CD4-positive, alpha-beta T cell (primary cell): ENCODE measurements around the gene NUDT7. TPM values are rescaled to one million over a fixed set of nuclear protein-coding genes. Genes with fewer than 3 reads are reported as not detected.

Source experiments
- ATAC-seq: fragments of 200-7000 bp; cut with Tn5 transposase; one replicate; pipeline ENCODE4 v1.10.0; 2022; ENCODE audit warnings: mild to moderate bottlenecking; ENCODE audit not compliant: poor library complexity
- CTCF ChIA-PET: fragments of 350-600 bp; sonication (Branson Sonifier 250); formaldehyde crosslinking; loops from one replicate; lab custom pipeline; 2021; ENCODE audit warnings: antibody characterized with exemption, inconsistent platforms; lab: Charles Lee
- POLR2A ChIA-PET: fragments of 350-600 bp; sonication (Branson Sonifier 250); formaldehyde crosslinking; loops from one replicate; lab custom pipeline; 2021; ENCODE audit warnings: antibody characterized with exemption, inconsistent platforms; lab: Charles Lee
- DNase-seq, 14 experiments: peaks; one replicate each; pipeline ENCODE4 v3.0.0-alpha.2; 2013 to 2020; ENCODE audit warnings: mixed read lengths in 2 of 14
- H3K27ac ChIP-seq, 2 donors: one replicate each; pipeline versions ENCODE4 v1.5.1 to v1.7.0; 2013; ENCODE audit warnings: low read length in 2 of 2, low read depth in 1 of 2, mild to moderate bottlenecking in 1 of 2
- H3K27me3 ChIP-seq, 2 experiments: 1 replicate in 1 of 2; 2 replicates in 1 of 2; pipeline versions ENCODE4 v1.6.1 to v1.7.0; 2013; ENCODE audit warnings: low read length in 2 of 2, control low read depth in 1 of 2, mild to moderate bottlenecking in 1 of 2, moderate library complexity in 1 of 2; ENCODE audit not compliant: insufficient read depth in 2 of 2, control insufficient read depth in 1 of 2
- H3K36me3 ChIP-seq: one replicate; pipeline ENCODE4 v1.6.1; 2013; ENCODE audit warnings: low read length, control low read depth; ENCODE audit not compliant: insufficient read depth
- H3K4me1 ChIP-seq: one replicate; pipeline ENCODE4 v1.6.1; 2013; ENCODE audit warnings: low read length, control low read depth; ENCODE audit not compliant: insufficient read depth
- H3K4me3 ChIP-seq: one replicate; pipeline ENCODE4 v1.5.1; 2013; ENCODE audit warnings: mild to moderate bottlenecking, low read length, moderate library complexity
- H3K9me3 ChIP-seq, 2 experiments: 1 replicate in 1 of 2; 2 replicates in 1 of 2; pipeline versions ENCODE4 v1.6.1 to v1.7.0; 2013; ENCODE audit warnings: low read length in 2 of 2, mild to moderate bottlenecking in 2 of 2, control low read depth in 1 of 2, moderate library complexity in 1 of 2; ENCODE audit not compliant: control insufficient read depth in 1 of 2, insufficient read depth in 1 of 2
- H3K27ac Mint-ChIP-seq: one replicate; pipeline ENCODE4 v1.8.0; 2020; ENCODE audit warnings: mixed read lengths
- H3K27me3 Mint-ChIP-seq: one replicate; pipeline ENCODE4 v1.8.0; 2021; ENCODE audit warnings: mixed read lengths
- H3K36me3 Mint-ChIP-seq: one replicate; pipeline ENCODE4 v1.8.0; 2021; ENCODE audit warnings: low read depth, mixed read lengths
- H3K4me1 Mint-ChIP-seq: one replicate; pipeline ENCODE4 v1.8.0; 2021; ENCODE audit warnings: low read depth, mixed read lengths
- H3K4me3 Mint-ChIP-seq: one replicate; pipeline ENCODE4 v1.8.0; 2020; ENCODE audit warnings: mild to moderate bottlenecking, mixed read lengths
- H3K9me3 Mint-ChIP-seq: one replicate; pipeline ENCODE4 v1.8.0; 2020; ENCODE audit warnings: mixed read lengths
- intact Hi-C, 2 experiments: fragments of 100-400 bp; cut with DNase I in 1 of 2; cut with micrococcal nuclease in 1 of 2; formaldehyde crosslinking; loops; one replicate each; pipeline versions ENCODE4 v1.15.1 to v1.9.0; 2023 to 2025; cut with DNase I, micrococcal nuclease
- total RNA-seq, 174 experiments: library from RNA in 2 of 174; stranded (reverse) in 2 of 174; gene quantifications; one replicate each; pipeline ENCODE4 v1.2.3 and lab custom pipeline; 2021 to 2026
- TF ChIP-seq, protein P1 (sequence below): fragments of 200-600 bp; IDR thresholded peaks from one replicate; pipeline ENCODE4 v1.8.0; 2022; ENCODE audit warnings: antibody characterized with exemption, mild to moderate bottlenecking

Gene NUDT7
- total RNA-seq, 2 experiments from 2014 or later: 0.93 to 1.5 TPM

- Mint-ChIP-seq H3K4me3 (no peak overlapping the region), H3K9me3 (no peaks in the 10 kb centered on the region), H3K27me3 (peaks cover 35% of the 10 kb centered on the region), H3K36me3 (no peaks in the 10 kb centered on the region), H3K27ac (no peak overlapping the region), H3K4me1 (no peaks in the 10 kb centered on the region)
- no peak overlapping the region for H3K27ac ChIP-seq
- intact Hi-C loops: no loop called here
- no peaks in the 10 kb centered on the region for H3K36me3 ChIP-seq
- H3K27me3 ChIP-seq: peaks cover 2 to 18% of the 10 kb centered on the region in 2 experiments
- ChIA-PET POLR2A (no interaction called here), CTCF (no interaction called here)
- DNase-seq: no peak
- ATAC-seq: no peak
- TF ChIP-seq, protein P1, sequence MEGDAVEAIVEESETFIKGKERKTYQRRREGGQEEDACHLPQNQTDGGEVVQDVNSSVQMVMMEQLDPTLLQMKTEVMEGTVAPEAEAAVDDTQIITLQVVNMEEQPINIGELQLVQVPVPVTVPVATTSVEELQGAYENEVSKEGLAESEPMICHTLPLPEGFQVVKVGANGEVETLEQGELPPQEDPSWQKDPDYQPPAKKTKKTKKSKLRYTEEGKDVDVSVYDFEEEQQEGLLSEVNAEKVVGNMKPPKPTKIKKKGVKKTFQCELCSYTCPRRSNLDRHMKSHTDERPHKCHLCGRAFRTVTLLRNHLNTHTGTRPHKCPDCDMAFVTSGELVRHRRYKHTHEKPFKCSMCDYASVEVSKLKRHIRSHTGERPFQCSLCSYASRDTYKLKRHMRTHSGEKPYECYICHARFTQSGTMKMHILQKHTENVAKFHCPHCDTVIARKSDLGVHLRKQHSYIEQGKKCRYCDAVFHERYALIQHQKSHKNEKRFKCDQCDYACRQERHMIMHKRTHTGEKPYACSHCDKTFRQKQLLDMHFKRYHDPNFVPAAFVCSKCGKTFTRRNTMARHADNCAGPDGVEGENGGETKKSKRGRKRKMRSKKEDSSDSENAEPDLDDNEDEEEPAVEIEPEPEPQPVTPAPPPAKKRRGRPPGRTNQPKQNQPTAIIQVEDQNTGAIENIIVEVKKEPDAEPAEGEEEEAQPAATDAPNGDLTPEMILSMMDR: no peak
- H3K4me3 ChIP-seq: no peak overlapping the region
- no peaks in the 10 kb centered on the region for H3K4me1 ChIP-seq
- no peaks in the 10 kb centered on the region for H3K9me3 ChIP-seq
Observed at GRCh38 chr16:77781091-77781490, 58.8 kb downstream of the NUDT7 start.

DNA sequence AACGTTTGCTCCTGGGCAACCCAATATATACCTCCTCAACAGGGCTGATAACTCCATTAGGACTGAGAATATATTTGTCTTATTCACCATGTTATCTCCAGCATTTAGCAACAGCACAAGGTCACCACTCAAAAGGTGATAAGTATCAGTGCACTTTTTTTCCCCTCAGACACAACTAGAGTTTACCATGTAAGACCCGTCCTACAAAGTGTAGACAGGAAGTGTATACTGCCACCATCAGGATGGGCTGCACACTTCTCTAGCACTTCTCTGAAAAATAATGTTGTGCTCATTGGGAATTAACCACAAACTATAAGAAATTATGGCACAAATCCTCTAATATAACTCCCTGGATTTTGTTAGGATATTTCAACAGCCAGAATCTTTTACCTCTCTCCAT lies 60.4 kb downstream of the NUDT7 start:
- intact Hi-C loops: no loop called here
- TF ChIP-seq, protein P1: no peak
- no peak overlapping the region for H3K27ac ChIP-seq
- no peaks in the 10 kb centered on the region for H3K9me3 ChIP-seq
- H3K27me3 ChIP-seq: peaks cover 12 to 29% of the 10 kb centered on the region in 2 experiments
- H3K4me3 Mint-ChIP-seq: no peak overlapping the region
- ChIA-PET POLR2A (no interaction called here), CTCF (no interaction called here)
- H3K4me1 ChIP-seq: no peaks in the 10 kb centered on the region
- no peak overlapping the region for H3K4me3 ChIP-seq
- H3K4me1 Mint-ChIP-seq: no peaks in the 10 kb centered on the region
- no peak for ATAC-seq
- no peak for DNase-seq
- no peak overlapping the region for H3K27ac Mint-ChIP-seq
- no peaks in the 10 kb centered on the region for H3K9me3 Mint-ChIP-seq
- no peaks in the 10 kb centered on the region for H3K36me3 ChIP-seq
- no peaks in the 10 kb centered on the region for H3K36me3 Mint-ChIP-seq
- peaks cover 47% of the 10 kb centered on the region for H3K27me3 Mint-ChIP-seq

DNA sequence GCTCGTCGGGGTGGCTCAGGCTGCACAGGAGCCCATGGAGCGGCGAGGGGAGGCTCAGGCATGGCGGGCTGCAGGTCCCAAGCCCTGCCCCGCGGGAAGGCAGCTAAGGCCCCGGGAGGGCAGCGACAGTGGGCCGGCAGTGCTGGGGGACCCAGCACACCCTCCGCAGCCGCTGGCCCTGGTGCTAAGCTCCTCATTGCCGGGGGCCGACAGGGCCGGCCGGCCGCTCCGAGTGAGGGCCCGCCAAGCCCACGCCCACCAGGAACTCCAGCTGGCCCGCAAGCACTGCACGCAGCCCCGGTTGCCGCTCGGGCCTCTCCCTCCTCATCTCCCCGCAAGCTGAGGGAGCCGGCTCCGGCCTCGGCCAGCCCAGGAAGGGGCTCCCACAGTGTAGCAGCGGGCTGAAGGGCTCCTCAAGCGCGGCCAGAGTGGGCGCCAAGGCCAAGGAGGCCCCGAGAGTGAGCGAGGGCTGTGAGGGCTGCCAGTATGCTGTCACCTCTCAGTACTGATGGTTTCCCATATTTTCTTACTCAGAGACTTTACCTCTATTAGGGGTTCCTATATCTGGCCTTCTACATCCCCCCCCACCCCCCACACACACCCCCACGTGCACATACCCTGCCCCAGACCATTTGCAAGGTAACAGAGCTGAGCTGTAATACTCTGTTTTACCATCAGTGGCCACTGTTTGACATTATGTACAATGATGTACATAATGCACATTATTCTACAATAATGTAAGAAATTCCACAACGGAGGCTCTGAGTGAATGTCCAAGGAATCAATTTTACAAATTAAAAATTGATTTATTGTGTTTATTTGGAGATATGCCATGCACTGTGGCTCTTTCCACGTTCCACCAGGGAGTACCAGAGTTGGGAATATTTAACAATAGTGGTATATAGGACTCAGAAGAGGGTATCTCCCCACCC lies 62.4 kb downstream of the NUDT7 start:
- ChIA-PET POLR2A (no interaction called here), CTCF (no interaction called here)
- intact Hi-C loops: no loop called here
- ATAC-seq (no peak), DNase-seq (no peak)
- no peaks in the 10 kb centered on the region for H3K9me3 Mint-ChIP-seq
- H3K27ac ChIP-seq: no peak overlapping the region
- no peak overlapping the region for H3K4me3 ChIP-seq
- TF ChIP-seq, protein P1: no peak
- no peak overlapping the region for H3K27ac Mint-ChIP-seq
- H3K36me3 Mint-ChIP-seq: no peaks in the 10 kb centered on the region
- H3K4me1 ChIP-seq: peaks cover 14% of the 10 kb centered on the region
- no peaks in the 10 kb centered on the region for H3K36me3 ChIP-seq
- H3K27me3 Mint-ChIP-seq: peaks cover 55% of the 10 kb centered on the region
- H3K27me3 ChIP-seq: peaks cover 28 to 49% of the 10 kb centered on the region in 2 experiments
- peaks cover 0 to 7% of the 10 kb centered on the region in 2 experiments for H3K9me3 ChIP-seq
- no peak overlapping the region for H3K4me3 Mint-ChIP-seq
- no peaks in the 10 kb centered on the region for H3K4me1 Mint-ChIP-seq
